Natural killer cell (primary cell): ENCODE results near the gene PTPN4. TPM values are rescaled to one million over a fixed set of nuclear protein-coding genes. Genes with fewer than 3 reads are reported as not detected.

Experiments used
- ATAC-seq, 3 donors: fragments of 150-1000 bp in 2 of 3; fragments of 200-7000 bp in 1 of 3; cut with Tn5 transposase; 1 replicate in 1 of 3; 2 replicates in 2 of 3; pipeline ENCODE4 v1.10.0; 2021; ENCODE audit warnings: mild to moderate bottlenecking in 2 of 3, moderate library complexity in 2 of 3
- DNase-seq, 2 donors: peaks; one replicate each; pipeline versions ENCODE4 v3.0.0 to v3.0.0-alpha.2; 2013 to 2021; ENCODE audit warnings: mixed read lengths in 1 of 2
- H3K27ac ChIP-seq: one replicate; pipeline ENCODE4 v1.5.1; 2013; ENCODE audit warnings: mild to moderate bottlenecking, low read length
- H3K27me3 ChIP-seq: one replicate; pipeline ENCODE4 v1.6.1; 2013; ENCODE audit warnings: low read length; ENCODE audit not compliant: control insufficient read depth, insufficient read depth
- H3K36me3 ChIP-seq: one replicate; pipeline ENCODE4 v1.6.1; 2013; ENCODE audit warnings: low read length; ENCODE audit not compliant: control insufficient read depth, insufficient read depth
- H3K4me1 ChIP-seq: one replicate; pipeline ENCODE4 v1.6.1; 2013; ENCODE audit warnings: low read length; ENCODE audit not compliant: control insufficient read depth, insufficient read depth
- H3K4me3 ChIP-seq: one replicate; pipeline ENCODE4 v1.5.1; 2013; ENCODE audit warnings: low read length
- H3K9me3 ChIP-seq: one replicate; pipeline ENCODE4 v1.6.1; 2013; ENCODE audit warnings: low read length; ENCODE audit not compliant: control insufficient read depth, insufficient read depth
- H3K27ac Mint-ChIP-seq, 2 donors: one replicate each; pipeline ENCODE4 v1.8.0; 2022; ENCODE audit warnings: mild to moderate bottlenecking in 2 of 2, mixed read lengths in 2 of 2, moderate library complexity in 1 of 2
- H3K27me3 Mint-ChIP-seq, 2 donors: one replicate each; pipeline ENCODE4 v1.8.0; 2022; ENCODE audit warnings: low read depth in 2 of 2, mixed read lengths in 2 of 2
- H3K36me3 Mint-ChIP-seq: one replicate; pipeline ENCODE4 v1.8.0; 2022; ENCODE audit warnings: mixed read lengths
- H3K4me1 Mint-ChIP-seq, 2 donors: one replicate each; pipeline ENCODE4 v1.8.0; 2022; ENCODE audit warnings: mixed read lengths in 2 of 2
- H3K4me3 Mint-ChIP-seq: one replicate; pipeline ENCODE4 v1.8.0; 2022; ENCODE audit warnings: mild to moderate bottlenecking, moderate library complexity, mixed read lengths
- H3K9me3 Mint-ChIP-seq, 2 donors: one replicate each; pipeline ENCODE4 v1.8.0; 2022; ENCODE audit warnings: mixed read lengths in 2 of 2
- CTCF ChIP-seq: fragments of 200-600 bp; IDR thresholded peaks from one replicate; pipeline ENCODE4 v1.8.0; 2022; ENCODE audit warnings: antibody characterized with exemption
- WGBS: methylation state at CpG from one replicate; pipeline ENCODE4 v1.1.7; 2013; ENCODE audit warnings: missing lambda C conversion rate; ENCODE audit not compliant: insufficient coverage; 5-methylcytosine and 5-hydroxymethylcytosine counted together
- intact Hi-C: fragments of 100-400 bp; cut with micrococcal nuclease; formaldehyde crosslinking; loops from one replicate; pipeline ENCODE4 v1.14.2; 2022
- total RNA-seq, 4 donors: library from RNA; stranded (reverse); fragments of 120-200 nt in 1 of 4; gene quantifications; one replicate each; pipeline versions ENCODE4 v1.2.3 to v1.2.4, GENCODE V29; 2013 to 2022

The PTPN4 gene
- total RNA-seq, 3 donors from 2014 or later (not counting 1 experiment from before 2014, with no cell fraction given), result 265 to 347 (median 283) TPM

GRCh38 chr2:119859528-119859927, 99.8 kb downstream of the PTPN4 start:
- Histone ChIP-seq H3K4me1 (no peaks in the 10 kb centered on the region), H3K9me3 (no peaks in the 10 kb centered on the region), H3K27me3 (no peaks in the 10 kb centered on the region), H3K27ac (no peak overlapping the region), H3K4me3 (no peak overlapping the region), H3K36me3 (no peaks in the 10 kb centered on the region)
- no peak for TF ChIP-seq CTCF
- 86% methylated on average over 3 of the region's 4 CpGs for WGBS
- H3K27me3 Mint-ChIP-seq, result no peaks in the 10 kb centered on the region
- H3K36me3 Mint-ChIP-seq, result no peaks in the 10 kb centered on the region
- peak overlapping the region in 1 of 2 donors; percentile 51 for H3K27ac Mint-ChIP-seq
- DNase-seq (no peak), ATAC-seq (no peak)
- no peaks in the 10 kb centered on the region for H3K9me3 Mint-ChIP-seq
- peaks cover 62 to 63% of the 10 kb centered on the region in 2 donors for H3K4me1 Mint-ChIP-seq
- H3K4me3 Mint-ChIP-seq, result no peak overlapping the region
- intact Hi-C loops, result no loop called here

GRCh38 chr2:119860924-119861323, 101.2 kb downstream of the PTPN4 start:
- H3K4me3 Mint-ChIP-seq, result no peak overlapping the region
- H3K4me3 ChIP-seq, result no peak overlapping the region
- no peak overlapping the region for H3K27ac Mint-ChIP-seq
- intact Hi-C loops, result loop anchor here (5.0 kb wide), 2 partner anchors 66 to 81 kb away; no protein-coding TSS in a partner anchor
- DNase-seq (no peak), ATAC-seq (no peak)
- H3K9me3 ChIP-seq, result no peaks in the 10 kb centered on the region
- H3K27me3 ChIP-seq, result no peaks in the 10 kb centered on the region
- no peaks in the 10 kb centered on the region for H3K9me3 Mint-ChIP-seq
- no peaks in the 10 kb centered on the region for H3K4me1 ChIP-seq
- 86% methylated on average over 7 of the region's 7 CpGs for WGBS
- no peak overlapping the region for H3K27ac ChIP-seq
- no peaks in the 10 kb centered on the region for H3K36me3 Mint-ChIP-seq
- no peak for TF ChIP-seq CTCF
- H3K27me3 Mint-ChIP-seq, result no peaks in the 10 kb centered on the region
- H3K4me1 Mint-ChIP-seq, result peaks cover 61 to 64% of the 10 kb centered on the region in 2 donors
- peaks cover 2% of the 10 kb centered on the region for H3K36me3 ChIP-seq

- DNase-seq, result peak in 1 of 2 donors; percentile 34
- ATAC-seq, result peak; percentile 71 to 81 (median 76)
- WGBS, result 25% methylated on average over 2 of the region's 3 CpGs
- Histone ChIP-seq H3K27me3 (no peaks in the 10 kb centered on the region), H3K9me3 (no peaks in the 10 kb centered on the region), H3K4me3 (no peak overlapping the region), H3K27ac (peak overlapping the region; percentile 38), H3K36me3 (peaks cover 2% of the 10 kb centered on the region), H3K4me1 (no peaks in the 10 kb centered on the region)
- intact Hi-C loops, result loop anchor here (5.0 kb wide), 2 partner anchors 65 to 80 kb away; no protein-coding TSS in a partner anchor
- Mint-ChIP-seq H3K4me3 (peak overlapping the region; percentile 45), H3K27ac (peak overlapping the region; percentile 77 to 85), H3K4me1 (peaks cover 60 to 62% of the 10 kb centered on the region in 2 donors), H3K9me3 (no peaks in the 10 kb centered on the region), H3K36me3 (no peaks in the 10 kb centered on the region), H3K27me3 (no peaks in the 10 kb centered on the region)
- TF ChIP-seq CTCF, result no peak
Observed at GRCh38 chr2:119862127-119862889, 102.6 kb downstream of the PTPN4 start.
